ENCODE results near the gene CLIC5. TPM values are rescaled to one million over a fixed set of nuclear protein-coding genes. Genes with fewer than 3 reads are reported as not detected.

The CLIC5 gene
- total RNA-seq, 1 donor from 2014 or later: not detected

DNA sequence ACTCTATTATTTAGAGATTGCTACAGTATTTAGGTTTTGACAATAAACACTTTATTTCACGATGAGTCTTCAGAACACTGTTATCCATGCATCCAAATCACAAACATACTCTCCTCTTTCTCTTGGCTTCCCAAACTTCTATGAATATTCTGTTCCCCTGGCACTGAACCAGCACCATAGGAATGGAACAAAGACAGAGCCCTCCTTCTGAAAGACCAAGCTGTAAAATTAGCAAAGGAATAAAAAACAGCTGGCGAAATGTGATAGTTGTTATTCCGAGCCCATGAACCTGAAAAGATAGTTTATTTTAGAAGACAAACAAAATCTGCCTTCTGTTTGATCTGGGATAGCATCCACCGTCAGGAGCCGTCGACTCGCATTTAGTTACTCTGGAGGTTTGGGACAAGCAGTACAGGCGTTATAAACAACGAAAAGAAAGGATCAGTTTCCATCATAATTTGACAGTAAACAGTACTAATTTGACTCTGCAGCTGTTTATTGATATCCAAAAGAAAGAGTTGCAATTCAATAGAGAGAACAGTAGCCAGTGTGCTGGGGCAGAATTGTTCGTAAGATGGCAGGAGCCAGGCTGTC lies 161.4 kb downstream of the CLIC5 start:
- no peak for FAIRE-seq
- H3K36me3 ChIP-seq (ENCODE audit: control insufficient read depth, insufficient read depth, low read length): no peaks in the 10 kb centered on the region
- TF ChIP-seq, protein P1, sequence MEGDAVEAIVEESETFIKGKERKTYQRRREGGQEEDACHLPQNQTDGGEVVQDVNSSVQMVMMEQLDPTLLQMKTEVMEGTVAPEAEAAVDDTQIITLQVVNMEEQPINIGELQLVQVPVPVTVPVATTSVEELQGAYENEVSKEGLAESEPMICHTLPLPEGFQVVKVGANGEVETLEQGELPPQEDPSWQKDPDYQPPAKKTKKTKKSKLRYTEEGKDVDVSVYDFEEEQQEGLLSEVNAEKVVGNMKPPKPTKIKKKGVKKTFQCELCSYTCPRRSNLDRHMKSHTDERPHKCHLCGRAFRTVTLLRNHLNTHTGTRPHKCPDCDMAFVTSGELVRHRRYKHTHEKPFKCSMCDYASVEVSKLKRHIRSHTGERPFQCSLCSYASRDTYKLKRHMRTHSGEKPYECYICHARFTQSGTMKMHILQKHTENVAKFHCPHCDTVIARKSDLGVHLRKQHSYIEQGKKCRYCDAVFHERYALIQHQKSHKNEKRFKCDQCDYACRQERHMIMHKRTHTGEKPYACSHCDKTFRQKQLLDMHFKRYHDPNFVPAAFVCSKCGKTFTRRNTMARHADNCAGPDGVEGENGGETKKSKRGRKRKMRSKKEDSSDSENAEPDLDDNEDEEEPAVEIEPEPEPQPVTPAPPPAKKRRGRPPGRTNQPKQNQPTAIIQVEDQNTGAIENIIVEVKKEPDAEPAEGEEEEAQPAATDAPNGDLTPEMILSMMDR (IDR thresholded peaks at IDR 0.05; ENCODE audit: insufficient read depth, low read length, severe bottlenecking): no peak
- no peak overlapping the region for H3K4me3 ChIP-seq (ENCODE audit: low read depth, low read length)
- no peaks in the 10 kb centered on the region for H3K27me3 ChIP-seq (ENCODE audit: control insufficient read depth, insufficient read depth, low read length)
- DNase-seq (ENCODE audit: low read depth): no peak

DNA sequence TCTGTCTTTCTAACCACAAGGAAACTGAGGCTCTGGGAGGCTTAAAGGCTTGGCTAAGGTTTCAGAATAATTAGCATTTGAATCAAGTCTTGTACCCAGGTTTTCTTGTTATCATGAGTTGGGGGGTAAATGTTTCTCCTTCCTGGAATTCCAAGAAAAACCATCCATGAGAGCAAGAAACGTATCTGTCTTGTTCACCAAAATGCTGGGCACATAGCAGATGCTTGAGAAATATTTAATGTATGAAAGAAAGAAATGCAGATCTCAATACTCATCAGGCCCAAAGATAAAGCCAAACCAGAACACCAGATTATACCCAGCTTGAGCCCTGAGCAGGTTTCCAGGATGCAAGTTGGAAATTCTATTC lies 164.6 kb downstream of the CLIC5 start:
- TF ChIP-seq, protein P1 (IDR thresholded peaks at IDR 0.05; ENCODE audit: insufficient read depth, low read length, severe bottlenecking): no peak
- Histone ChIP-seq H3K27me3 (ENCODE audit: control insufficient read depth, insufficient read depth, low read length) (no peaks in the 10 kb centered on the region), H3K4me3 (ENCODE audit: low read depth, low read length) (no peak overlapping the region), H3K36me3 (ENCODE audit: control insufficient read depth, insufficient read depth, low read length) (no peaks in the 10 kb centered on the region)
- no peak for DNase-seq (ENCODE audit: low read depth)
- no peak for FAIRE-seq

DNA sequence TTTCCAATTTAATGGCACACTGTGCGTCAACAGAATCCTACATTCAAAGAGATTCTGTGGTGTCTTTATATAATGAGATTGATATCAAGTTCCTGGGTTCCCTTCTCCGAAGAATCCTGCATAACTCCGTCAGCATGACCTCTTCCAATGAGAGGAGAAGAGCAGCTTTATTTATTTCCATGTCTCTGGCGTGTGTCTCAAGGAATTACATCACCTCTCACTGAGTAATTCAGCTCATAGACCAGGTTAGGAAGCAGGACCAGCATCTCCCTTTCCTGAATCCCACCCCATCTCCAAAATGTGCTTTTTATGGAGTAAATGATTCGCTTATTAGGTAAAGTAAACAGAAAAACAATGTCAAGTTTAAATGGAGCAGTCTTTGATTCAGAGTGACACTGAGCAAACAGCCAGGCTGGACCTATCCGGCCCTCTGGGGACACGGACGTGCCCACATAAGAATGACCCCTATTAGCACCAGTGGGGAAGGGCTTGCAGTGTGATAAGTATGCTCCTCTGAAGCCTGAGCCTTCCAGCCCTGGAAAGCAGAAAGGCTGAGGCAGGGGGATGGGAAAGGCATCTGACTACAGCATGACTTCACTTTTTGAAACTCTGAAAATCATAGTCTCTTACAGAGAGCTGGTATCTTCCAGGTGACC lies 165.2 kb downstream of the CLIC5 start:
- no peaks in the 10 kb centered on the region for H3K36me3 ChIP-seq (ENCODE audit: control insufficient read depth, insufficient read depth, low read length)
- TF ChIP-seq, protein P1 (IDR thresholded peaks at IDR 0.05; ENCODE audit: insufficient read depth, low read length, severe bottlenecking): no peak
- peak; percentile 23 for FAIRE-seq
- H3K4me3 ChIP-seq (ENCODE audit: low read depth, low read length): no peak overlapping the region
- no peak for DNase-seq (ENCODE audit: low read depth)
- no peaks in the 10 kb centered on the region for H3K27me3 ChIP-seq (ENCODE audit: control insufficient read depth, insufficient read depth, low read length)

DNA sequence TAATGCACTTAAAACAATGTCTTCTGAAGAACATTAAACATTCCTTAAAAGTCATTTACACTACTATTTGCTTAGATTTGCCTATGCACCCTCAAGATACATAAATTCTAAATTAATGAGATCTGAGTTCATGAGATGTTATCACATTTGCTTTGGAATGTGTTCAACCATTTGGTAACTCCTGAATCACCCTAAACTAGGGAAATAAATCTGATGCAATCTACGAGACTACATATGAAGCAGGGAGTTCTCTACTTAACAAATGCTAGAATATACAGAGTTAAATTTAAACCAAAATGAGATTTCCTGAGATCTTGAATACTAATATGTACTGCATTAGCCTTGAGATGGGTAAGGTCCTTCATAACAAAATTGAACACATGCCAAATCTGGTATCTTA lies 170.1 kb downstream of the CLIC5 start:
- TF ChIP-seq, protein P1 (IDR thresholded peaks at IDR 0.05; ENCODE audit: insufficient read depth, low read length, severe bottlenecking): no peak
- DNase-seq (ENCODE audit: low read depth): peak; percentile 52

GRCh38 chr6:45844986-45845385 lies 170.7 kb downstream of the CLIC5 start:
- DNase-seq (ENCODE audit: low read depth) (no peak), FAIRE-seq (no peak)
- TF ChIP-seq, protein P1 (IDR thresholded peaks at IDR 0.05; ENCODE audit: insufficient read depth, low read length, severe bottlenecking): no peak
- H3K36me3 ChIP-seq (ENCODE audit: control insufficient read depth, insufficient read depth, low read length): no peaks in the 10 kb centered on the region
- H3K27me3 ChIP-seq (ENCODE audit: control insufficient read depth, insufficient read depth, low read length): no peaks in the 10 kb centered on the region
- H3K4me3 ChIP-seq (ENCODE audit: low read depth, low read length): no peak overlapping the region

More for the DNA sequence above, 170.1 kb downstream of the CLIC5 start:
- Histone ChIP-seq H3K4me3 (ENCODE audit: low read depth, low read length) (no peak overlapping the region), H3K27me3 (ENCODE audit: control insufficient read depth, insufficient read depth, low read length) (no peaks in the 10 kb centered on the region), H3K36me3 (ENCODE audit: control insufficient read depth, insufficient read depth, low read length) (no peaks in the 10 kb centered on the region)
- no peak for FAIRE-seq
